Measurements from ENCODE around the gene RELT.

Gene RELT

DNA sequence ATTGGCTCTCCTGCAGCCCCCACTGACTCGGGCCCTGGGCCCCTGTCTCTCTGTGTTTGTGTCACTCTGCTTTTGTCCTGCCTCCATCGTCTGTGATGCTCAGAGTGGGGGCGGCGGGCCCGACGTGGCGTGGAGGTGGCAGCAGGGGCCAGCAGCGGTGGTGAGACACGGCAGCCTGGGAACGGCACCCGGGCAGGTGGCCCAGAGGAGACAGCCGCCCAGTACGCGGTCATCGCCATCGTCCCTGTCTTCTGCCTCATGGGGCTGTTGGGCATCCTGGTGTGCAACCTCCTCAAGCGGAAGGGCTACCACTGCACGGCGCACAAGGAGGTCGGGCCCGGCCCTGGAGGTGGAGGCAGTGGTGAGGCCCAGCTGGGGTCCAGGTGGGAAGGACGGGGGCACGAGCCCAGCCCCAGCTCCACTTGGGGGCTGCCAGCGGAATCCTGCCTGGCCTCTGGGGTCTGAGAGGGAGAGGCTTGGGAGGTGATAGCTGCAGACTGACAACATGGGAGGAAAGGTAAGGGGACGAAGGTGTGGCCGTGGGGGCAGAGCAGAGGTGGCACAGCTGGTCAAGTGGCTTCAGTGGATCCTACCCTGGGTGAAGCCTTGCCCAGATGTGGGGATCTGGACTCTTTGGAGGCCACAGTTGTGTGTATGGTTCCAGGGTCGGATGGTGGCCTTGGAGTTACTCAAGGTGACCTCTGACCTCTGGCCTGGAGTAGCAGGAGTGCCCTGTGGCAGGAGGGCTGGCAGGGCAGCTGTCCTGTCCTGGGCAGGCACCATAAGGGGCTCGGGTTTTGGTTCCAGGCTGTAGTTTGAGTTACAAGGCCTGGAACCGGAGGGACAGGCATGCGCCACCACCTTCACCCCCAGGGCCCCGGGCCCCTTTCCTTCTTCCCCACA is 16.2 kb downstream of the RELT start:
- DNase-seq = no peak

DNA sequence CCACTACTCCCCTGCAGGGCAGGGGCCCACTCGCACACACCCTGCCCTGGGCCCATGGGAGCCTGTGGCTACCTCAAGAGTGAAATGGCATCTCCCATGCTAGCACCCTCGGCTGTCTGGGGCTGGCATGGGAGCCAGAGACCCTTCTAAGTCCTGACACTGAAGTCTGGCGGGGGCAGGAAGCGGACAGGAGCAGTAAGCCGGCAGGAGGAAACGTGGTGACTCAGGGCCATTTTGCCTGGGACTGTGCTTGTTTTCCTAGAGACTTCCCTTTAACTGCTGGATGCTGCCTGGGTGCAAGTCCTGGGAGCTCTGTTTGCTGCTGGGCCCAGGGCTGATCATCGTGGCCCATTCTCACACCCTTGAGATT is 16.8 kb downstream of the RELT start:
- no peak for DNase-seq

DNA sequence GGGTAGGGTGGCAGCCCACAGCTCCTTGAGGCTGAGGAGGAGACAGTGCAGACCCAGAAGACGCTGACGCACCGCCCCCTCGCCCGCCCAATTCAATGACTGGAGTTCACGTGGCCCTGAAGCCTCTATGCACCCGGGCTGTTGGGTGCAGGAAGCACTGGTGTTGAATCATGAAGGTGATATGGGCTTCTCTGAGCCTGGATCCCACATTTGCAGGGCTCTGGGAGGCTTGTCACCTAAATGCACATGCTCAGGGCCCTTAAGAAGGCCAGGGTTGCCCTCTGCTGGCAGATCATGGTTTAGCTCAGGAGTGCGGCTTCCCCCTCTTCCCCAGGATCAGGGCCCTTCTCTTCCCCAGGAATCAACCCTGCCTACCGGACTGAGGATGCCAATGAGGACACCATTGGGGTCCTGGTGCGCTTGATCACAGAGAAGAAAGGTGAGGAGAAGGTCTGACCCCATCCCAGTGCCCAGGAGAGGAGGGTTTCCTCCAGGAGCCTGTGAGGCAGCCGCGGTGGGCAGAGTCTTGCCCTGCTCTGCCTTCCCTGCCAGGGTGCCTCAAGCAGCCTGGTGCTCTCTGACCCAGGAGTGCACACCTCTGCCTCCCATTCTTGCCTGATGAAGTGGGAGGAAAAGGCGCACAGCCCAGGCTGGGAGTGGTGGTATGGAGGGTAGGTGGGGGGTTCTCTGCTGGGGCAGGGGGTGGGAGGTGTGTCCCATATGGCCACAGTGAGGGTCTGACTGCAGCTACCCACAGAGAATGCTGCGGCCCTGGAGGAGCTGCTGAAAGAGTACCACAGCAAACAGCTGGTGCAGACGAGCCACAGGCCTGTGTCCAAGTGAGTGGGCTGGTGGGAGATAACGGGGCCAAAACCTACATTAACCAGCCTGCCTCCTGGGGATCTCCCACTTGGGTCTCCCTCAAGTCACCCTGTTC is 17.5 kb downstream of the RELT start:
- peak; percentile 56 for DNase-seq

DNA sequence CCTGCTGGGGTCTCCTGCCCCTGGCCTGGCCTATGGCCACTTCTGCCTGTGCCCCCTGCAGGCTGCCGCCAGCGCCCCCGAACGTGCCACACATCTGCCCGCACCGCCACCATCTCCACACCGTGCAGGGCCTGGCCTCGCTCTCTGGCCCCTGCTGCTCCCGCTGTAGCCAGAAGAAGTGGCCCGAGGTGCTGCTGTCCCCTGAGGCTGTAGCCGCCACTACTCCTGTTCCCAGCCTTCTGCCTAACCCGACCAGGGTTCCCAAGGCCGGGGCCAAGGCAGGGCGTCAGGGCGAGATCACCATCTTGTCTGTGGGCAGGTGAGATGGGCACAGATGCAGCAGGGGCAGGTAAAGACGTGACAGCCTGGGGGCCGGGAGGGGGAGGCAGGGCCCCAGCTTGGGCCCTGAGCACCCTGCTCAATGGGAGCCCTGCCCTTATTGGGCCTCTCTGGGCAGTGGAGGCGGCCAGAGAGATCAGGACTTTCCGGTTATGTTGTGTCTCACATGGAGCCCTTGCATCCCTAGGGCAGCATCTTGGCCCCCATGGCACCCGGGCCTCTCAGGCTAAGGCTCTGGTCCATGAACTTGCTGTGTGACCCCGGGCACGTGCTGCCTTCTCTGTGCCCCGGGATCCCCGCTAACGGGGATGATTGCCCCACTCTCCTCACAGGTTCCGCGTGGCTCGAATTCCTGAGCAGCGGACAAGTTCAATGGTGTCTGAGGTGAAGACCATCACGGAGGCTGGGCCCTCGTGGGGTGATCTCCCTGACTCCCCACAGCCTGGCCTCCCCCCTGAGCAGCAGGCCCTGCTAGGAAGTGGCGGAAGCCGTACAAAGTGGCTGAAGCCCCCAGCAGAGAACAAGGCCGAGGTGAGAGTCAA is 18.5 kb downstream of the RELT start:
- DNase-seq = no peak

DNA sequence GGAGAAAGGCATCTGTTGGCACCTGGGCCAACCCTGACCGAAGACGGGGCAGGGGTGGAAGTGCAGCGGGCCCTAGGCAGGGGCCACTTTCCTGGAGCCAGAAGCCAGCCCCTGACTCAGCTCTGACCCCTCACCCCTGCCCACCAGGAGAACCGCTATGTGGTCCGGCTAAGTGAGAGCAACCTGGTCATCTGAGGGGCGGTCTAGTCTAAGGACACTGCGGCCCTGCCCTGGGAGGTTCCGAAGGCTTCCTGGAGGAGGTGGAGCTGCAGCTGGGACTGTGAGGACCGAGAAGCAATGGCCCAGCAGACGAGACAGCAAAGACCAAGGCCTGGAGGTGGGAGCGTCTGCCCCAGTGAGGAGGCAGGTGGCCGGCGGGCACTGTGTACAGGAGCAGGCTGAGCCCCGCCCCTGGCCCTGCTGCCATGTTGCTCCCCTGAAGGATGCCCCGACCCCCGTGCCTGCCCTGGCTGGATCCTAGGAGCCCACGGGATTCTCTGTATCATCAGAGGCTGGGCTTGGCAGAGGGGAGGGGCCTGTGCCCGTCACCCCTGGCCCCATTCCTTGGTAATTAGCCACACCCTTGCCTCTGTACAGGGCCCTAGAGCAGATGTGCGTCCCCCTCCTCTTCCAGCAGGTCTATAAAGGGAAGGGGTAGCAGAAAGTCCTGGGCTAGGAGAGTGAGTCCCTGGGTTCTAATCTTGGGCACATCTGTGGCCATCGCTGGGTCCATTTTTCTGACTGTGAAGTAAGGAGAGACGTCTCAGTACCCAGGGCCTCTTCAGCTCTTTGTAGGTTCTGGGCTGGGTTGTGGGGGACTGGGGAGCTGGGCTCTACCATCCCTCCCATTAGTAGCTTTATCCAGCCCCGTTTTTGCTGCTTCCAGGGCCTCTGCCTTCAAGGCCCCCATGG is 19.4 kb downstream of the RELT start:
- DNase-seq = no peak

DNA sequence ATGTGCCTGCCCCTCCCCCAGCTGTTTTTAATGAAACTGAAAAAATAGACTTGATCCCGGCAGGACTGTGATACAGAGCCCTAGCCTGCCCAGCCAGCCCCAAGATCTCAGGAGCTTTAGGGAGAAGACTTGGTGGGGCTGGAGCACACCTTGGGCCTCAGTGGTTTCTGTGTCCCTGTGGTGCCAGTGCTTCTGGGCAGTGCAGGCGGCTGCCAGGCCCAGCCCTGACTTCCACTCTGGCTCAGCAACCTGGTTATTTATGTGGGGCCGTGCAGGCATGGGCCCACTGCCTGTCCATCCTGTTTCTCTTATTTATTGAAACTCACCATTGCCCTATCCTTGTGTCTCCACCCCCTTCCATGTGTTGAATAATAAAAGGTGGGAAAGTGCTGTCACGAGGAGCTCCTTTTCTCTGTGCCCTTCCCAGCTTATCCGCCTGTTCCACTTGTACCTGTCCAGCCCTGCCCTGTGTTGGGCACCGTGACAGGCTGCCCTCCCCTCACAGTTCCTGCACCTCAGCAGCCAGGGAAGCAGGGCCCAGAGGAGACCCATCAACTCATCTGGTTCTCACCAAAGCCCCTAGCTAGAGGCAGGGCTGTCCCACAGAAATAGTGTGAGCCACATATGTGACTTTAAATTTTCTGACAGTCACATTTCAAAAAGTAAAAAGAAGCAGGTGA is 20.2 kb downstream of the RELT start:
- DNase-seq = no peak

DNA sequence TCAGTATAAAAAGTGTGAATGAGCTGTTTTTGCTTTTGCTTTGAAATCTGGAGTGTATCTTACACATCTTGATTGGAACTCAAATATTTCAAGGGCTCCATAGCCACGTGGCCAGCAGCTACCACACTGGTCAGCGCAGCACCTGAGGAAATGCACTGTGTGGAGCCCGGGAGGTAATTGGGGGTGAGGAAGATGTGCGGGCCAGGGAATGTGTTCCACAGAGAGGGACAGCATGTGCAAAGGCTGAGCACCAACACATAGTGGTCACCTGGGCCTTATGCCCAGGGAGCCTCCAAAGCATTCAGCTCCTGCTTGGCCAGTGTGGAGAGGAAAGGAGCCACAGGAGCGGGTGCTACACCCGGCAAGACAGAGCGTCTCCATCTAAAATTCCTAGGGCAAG is 20.8 kb downstream of the RELT start:
- DNase-seq = no peak

DNA sequence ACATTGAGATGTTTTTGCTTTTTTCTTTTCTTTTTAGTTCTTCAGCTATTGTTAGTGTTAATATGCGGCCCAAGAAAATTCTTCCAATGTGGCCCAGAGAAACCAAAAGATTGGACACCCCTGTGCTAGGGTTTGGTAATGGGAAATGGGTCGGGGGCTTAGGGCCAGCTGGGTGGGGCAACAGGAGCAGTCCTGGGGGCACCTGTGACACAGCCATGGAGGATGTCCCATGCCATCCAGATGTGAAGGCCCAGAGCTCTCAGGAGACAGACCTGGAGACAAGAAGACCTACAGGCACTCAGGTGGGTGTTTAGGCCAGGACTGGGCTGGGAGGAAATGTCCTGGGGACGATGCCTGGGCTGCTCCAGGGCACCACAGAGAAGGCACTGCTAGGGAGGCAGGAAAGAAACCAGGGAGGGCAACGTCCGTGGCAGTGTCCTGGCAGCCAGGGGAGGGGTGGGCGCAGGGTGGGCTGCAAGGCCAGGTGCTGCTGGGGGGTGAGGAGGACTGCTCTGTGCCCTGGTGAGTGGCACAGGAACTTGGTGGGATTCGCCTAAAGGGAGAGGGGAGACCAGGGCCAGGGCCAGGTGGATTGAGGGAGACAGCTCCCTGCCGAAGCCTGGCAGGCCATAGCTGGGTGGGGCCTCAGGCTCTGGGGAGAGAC is 21.4 kb downstream of the RELT start:
- DNase-seq = no peak

DNA sequence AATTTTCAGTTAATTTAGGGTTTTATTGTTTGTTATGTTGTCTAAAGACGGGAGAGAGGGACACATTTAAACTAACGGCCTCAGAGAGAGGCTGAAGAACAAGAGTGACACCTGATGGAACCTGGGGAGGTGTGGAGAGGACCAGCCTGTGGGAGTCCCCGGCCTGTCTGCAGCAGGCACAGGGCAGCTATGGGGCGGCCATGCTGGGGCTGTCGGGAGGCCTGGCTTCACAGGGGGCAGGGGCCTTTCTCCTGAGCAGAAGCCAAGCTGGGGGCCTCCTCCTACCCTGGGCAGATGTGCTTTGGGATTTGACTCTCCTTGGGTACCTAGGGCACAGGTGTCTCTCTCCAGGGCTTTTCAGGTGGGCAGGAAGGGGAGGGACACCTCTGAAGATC is 21.9 kb downstream of the RELT start:
- no peak for DNase-seq

DNA sequence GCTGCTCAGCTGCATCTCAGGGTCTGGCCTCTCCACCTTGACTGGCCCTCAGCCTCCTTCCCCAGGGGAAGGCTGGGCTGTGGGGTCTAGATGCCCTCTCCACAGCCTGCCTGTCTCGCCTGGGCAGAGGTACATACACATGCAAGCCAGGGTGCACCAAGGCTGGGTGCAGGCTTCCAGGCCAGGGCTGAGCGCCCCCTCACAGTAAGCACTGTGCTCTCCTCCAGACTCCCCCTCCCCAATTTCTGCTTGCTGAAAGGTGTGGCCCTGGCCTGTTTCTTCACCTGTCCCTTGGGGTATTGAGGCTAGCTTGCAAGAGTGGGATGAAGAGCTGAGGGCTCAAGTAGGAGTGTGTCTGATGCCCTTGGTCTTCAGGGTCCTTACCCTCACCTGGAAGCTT is 22.5 kb downstream of the RELT start:
- no peak for DNase-seq

DNA sequence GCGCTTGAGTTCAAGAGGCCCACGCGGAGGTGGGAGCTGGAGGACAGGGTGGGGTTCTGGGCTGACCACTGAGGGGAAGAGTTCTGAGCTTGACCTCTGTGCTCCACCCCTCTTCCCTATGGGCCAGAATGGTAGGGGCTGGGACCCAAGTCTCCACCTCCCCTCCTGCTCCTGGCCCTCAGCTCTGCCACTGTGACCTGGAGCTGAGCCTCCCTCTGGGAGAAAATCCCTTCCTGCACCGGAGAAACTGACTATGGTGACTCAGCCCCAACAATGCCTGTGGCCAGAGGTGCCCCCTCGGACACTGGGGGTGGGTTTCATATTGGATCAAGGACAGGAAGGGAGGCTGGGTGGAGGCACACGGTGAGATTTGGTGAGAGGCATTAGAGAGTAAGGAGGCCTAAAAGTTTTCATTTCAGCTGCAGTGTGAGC is 23.0 kb downstream of the RELT start:
- no peak for DNase-seq

DNA sequence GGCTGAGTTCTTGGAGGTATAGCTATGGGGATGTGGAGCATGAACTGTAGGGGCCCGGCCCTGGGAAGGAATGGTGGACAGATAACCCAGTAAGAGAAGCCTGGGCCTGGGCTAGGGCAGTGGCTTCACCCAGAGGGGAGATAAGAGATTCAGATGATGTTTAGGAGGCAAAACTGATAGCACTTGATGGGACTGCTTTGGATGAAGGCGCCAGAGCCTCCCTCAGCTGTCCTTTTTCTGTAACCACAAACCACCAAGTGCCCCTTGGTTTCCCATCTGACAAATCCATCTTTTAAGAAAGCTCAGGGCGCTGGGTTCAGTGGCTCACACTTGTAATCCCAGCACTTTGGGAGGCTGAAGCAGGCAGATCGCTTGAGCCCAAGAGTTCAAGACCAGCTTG is 23.4 kb downstream of the RELT start:
- DNase-seq = no peak

DNA sequence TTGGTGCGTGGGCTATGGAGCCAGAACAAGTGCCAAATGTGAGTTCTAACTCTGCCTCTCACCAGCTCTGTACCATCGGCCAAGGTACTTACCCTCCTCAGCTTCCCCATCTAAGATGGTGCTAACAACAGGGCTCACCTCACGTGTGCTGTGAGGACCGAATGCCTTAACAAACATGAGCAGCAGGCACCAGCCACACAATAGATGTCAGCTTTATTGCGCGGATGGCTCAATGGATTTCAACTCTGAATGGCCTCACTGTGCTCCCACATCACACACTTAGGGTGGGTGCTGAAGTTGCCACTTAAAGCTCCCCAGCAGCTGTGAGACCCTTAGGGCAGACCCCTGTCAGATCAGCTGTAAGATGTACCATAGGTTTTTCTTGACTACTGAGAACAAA is 24.1 kb downstream of the RELT start:
- no peak for DNase-seq

DNA sequence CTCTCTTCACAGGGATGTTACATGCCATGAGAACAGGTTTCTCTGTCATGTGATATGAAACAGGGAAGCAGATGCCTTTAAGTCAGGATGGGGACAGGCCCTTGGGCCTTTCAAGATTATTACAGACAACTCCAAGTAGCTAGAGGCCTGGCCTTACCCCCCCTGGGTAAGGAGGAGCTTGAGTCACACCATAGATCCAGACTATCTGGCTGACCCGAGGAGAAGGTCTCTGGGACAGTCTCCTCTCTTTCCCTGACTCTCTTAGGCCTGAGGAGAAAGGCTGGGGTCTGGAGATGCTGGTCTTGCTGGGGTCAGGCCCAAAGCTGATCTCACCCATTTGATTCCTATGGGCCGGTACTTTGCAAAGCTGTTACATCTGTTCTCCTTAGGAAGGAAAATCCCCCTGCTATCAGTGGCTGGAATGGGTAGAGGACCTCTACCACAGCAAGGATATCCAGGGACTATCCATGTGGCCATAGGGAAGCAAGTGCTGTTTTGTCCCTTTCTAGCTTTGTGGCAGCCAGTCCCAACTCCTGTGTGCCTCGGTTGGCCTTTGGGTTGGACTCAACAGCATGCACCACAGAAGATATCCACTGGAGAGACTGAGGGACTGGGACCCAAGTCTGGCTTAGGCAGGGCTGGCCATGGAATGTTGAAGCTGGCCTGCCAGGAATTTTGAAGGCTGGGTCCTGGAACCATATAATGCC is 25.2 kb downstream of the RELT start:
- DNase-seq = no peak

DNA sequence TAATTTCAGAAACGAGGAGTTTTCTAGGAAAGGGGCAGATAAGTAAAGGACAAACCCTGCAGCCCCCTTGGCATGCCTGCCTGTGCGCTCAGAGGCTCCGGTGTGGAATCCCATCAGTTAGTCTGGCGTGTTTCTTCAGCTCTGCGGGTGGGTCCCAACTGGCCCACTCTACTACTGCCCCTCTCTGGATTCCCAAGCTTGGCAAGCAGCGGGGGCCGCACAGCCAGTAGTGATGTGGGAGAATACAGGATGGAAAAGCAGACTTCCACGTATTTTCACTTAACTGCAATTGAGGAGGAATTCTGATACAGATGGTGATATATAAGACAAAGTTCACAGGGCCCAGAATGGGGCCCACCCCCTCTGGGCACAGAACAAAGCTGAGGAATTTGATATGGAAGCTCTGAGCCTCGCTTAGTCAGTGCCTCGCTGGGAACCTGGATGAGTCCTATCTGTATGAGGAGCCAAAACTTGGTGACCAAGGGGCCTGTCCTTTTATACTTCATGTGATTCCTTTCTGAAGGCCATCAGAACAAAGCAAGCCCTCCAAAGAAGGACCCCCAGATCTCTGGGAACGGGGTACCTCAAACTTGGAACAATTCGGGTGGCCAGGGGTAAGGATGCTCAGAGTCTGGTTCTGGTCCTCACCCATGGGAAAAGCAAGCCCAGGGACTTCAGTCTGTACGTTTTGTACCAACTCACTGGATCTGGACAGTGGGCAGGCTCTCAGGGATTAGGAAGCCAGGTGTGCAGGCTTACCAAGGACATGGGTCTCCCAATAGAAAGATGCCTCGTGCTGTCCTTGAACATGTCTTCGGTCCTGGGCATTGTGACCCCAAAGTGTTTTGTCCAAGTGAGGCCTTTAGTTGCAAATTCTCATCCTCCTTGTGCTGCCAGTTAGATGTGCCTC is 26.0 kb downstream of the RELT start:
- no peak for DNase-seq

DNA sequence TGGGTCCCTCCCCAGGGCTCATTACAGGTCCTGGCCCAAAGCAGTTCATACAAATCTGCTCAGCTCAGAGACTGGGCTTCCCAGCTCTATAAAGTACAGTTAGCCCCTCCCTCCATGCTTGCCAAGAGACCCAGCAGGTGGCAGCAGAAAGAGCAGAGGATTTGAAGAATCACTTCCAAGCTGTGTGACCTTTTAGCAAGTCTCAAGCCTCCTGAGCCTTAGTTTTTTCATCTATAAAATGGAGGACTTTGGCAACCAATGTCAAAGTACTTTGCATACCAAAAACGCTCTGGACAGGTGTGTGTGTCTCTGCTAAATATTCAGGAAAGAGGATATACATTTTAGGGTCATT is 26.6 kb downstream of the RELT start:
- no peak for DNase-seq

DNA sequence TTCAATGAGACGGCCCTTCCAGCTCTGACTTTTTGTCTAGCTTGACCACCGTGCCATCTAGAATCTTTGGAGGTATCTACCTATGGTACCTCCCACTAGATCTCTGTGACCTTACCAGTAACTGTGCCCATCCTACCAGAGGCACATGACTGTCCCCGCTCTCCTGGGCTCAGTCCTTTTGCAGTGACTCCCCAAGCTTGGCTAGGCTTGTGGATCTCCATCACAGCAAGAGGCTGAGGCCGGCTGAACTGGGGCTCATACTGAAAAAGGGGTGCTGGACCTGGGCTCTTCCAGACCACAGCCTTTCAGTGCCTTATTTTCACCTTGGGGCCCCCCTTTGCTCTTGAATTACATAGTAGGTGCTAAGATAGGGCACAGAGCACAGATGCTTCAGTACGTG is 27.3 kb downstream of the RELT start:
- no peak for DNase-seq

DNA sequence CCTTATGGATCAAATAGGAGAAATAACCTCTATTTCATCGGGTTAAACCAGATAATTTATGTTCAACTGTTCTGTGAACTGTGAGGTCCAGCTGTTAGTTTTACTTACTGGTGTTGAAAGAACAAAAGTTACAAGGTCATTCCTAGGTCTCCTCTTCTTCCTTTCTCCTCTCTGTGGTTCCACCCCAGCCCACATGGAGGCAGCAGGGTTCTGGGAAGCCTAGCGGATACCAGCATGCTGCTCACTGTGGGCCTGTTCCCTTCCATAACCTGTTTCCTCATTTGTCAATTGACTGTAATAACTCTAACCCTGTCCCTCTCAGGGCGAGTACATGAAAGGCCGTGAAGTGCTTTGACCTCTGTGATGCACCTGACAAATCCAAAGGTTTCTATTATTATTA is 27.8 kb downstream of the RELT start:
- DNase-seq = no peak
